K562 (cell line): ENCODE measurements around the gene HNRNPU. TPM values are rescaled to one million over a fixed set of nuclear protein-coding genes. Genes with fewer than 3 reads are reported as not detected.
A peak's percentile ranks its signal among the peaks of the same experiment; 100 is the strongest.

Experiments
- CBX3 ChIP-seq, 2 experiments: IDR thresholded peaks; 1 replicate in 1 of 2; 2 replicates in 1 of 2; pipeline ENCODE4 v1.6.1; 2012; ENCODE audit warnings: inconsistent platforms in 2 of 2, low read length in 2 of 2, borderline replicate concordance in 1 of 2, control low read depth in 1 of 2
- E2F3 ChIP-seq: fragments of 250-450 bp; sonication (Bioruptor Pico); IDR thresholded peaks from 2 replicates; pipeline ENCODE4 v1.4.0; 2020; ENCODE audit warnings: mild to moderate bottlenecking
- GTF2F1 ChIP-seq: IDR thresholded peaks from 2 replicates; pipeline ENCODE4 v1.6.1; 2011; ENCODE audit warnings: low read depth, low read length, improper control_type of control experiment
- HMGN3 ChIP-seq: IDR thresholded peaks from 2 replicates; pipeline ENCODE4 v1.6.1; 2011; ENCODE audit warnings: borderline replicate concordance, low read depth, mild to moderate bottlenecking, mixed read lengths, low read length; ENCODE audit not compliant: insufficient read length; ENCODE audit errors: extremely low read depth
- HNRNPLL ChIP-seq: fragments of 200-400 bp; formaldehyde crosslinking; IDR thresholded peaks from 2 replicates; pipeline ENCODE4 v1.6.1; 2017; ENCODE audit warnings: low read length, low read depth, mild to moderate bottlenecking; ENCODE audit not compliant: poor library complexity, severe bottlenecking
- RREB1 ChIP-seq: fragments of 250-450 bp; sonication (Bioruptor Pico); IDR thresholded peaks from 2 replicates; pipeline ENCODE4 v1.4.0; 2020
- SMAD3 ChIP-seq: fragments of 450-650 bp; formaldehyde crosslinking; conservative IDR thresholded peaks from 2 replicates; pipeline ENCODE4 v1.4.0; 2020; ENCODE audit warnings: mild to moderate bottlenecking
- ZNF232 ChIP-seq: sonication (generic); formaldehyde crosslinking; IDR thresholded peaks from 2 replicates; pipeline ENCODE4 v1.8.0; 2022; ENCODE audit warnings: mild to moderate bottlenecking, missing genetic modification reagents
- polyA plus RNA-seq, 8 experiments: library from polyadenylated mRNA; depleted of rRNA in 4 of 8; stranded (reverse) in 5 of 8; unstranded in 3 of 8; fragments of >200 nt; fragmentation: Nextera tagmentation in 2 of 8; fragmentation: Illumina TruSeq in 1 of 8; extraction: Ambion mirVana in 2 of 8; extraction: Trizol in 1 of 8; gene quantifications; 2 replicates each; pipeline versions ENCODE4 v1.2.1 to v1.2.3, GENCODE V29; 2011 to 2014; ENCODE audit warnings: inconsistent platforms in 1 of 8, missing spikeins in 1 of 8
- total RNA-seq, 7 experiments: library from RNA; depleted of rRNA in 6 of 7; stranded (reverse); fragments of >200 nt in 6 of 7; fragmentation: Illumina TruSeq in 2 of 7; extraction: Trizol in 2 of 7; gene quantifications; 2 replicates each; pipeline versions ENCODE4 v1.2.1 to v1.2.3, GENCODE V29; 2011 to 2021; ENCODE audit warnings: low replicate concordance in 1 of 7
- TF ChIP-seq, protein P1 (sequence below), 3 experiments: fragments of 200-800 bp in 1 of 3; fragments of 250-450 bp in 1 of 3; fragments of 450-650 bp in 1 of 3; sonication (Bioruptor Pico) in 1 of 3; sonication (Bioruptor generic) in 1 of 3; formaldehyde crosslinking in 1 of 3; IDR thresholded peaks; 2 replicates each; pipeline versions ENCODE4 v1.6.1 to v1.8.0; 2016 to 2022; ENCODE audit warnings: mild to moderate bottlenecking in 2 of 3, missing genetic modification characterization in 2 of 3, missing compliant biosample characterization in 1 of 3, moderate library complexity in 1 of 3
- TF ChIP-seq, protein P2 (sequence below): IDR thresholded peaks from 2 replicates; pipeline ENCODE4 v1.6.1; 2011; ENCODE audit not compliant: insufficient read length; ENCODE audit errors: extremely low read depth
- TF ChIP-seq, protein P3 (sequence below): sonication (generic); formaldehyde crosslinking; IDR thresholded peaks from 2 replicates; pipeline ENCODE4 v1.4.0; 2020; ENCODE audit warnings: mild to moderate bottlenecking, missing genetic modification reagents

Gene HNRNPU
- total and polyA plus RNA-seq, 9 of the 15 experiments (the other 6 are each of a cell fraction or from before 2014, with no cell fraction given), result 159 to 777 (median 577) TPM

GRCh38 chr1:244863491-244864252, 671 bp downstream of the HNRNPU start (continued):
- TF ChIP-seq, protein P1, sequence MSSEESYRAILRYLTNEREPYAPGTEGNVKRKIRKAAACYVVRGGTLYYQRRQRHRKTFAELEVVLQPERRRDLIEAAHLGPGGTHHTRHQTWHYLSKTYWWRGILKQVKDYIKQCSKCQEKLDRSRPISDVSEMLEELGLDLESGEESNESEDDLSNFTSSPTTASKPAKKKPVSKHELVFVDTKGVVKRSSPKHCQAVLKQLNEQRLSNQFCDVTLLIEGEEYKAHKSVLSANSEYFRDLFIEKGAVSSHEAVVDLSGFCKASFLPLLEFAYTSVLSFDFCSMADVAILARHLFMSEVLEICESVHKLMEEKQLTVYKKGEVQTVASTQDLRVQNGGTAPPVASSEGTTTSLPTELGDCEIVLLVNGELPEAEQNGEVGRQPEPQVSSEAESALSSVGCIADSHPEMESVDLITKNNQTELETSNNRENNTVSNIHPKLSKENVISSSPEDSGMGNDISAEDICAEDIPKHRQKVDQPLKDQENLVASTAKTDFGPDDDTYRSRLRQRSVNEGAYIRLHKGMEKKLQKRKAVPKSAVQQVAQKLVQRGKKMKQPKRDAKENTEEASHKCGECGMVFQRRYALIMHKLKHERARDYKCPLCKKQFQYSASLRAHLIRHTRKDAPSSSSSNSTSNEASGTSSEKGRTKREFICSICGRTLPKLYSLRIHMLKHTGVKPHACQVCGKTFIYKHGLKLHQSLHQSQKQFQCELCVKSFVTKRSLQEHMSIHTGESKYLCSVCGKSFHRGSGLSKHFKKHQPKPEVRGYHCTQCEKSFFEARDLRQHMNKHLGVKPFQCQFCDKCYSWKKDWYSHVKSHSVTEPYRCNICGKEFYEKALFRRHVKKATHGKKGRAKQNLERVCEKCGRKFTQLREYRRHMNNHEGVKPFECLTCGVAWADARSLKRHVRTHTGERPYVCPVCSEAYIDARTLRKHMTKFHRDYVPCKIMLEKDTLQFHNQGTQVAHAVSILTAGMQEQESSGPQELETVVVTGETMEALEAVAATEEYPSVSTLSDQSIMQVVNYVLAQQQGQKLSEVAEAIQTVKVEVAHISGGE (CRISPR knock-in tag; IDR thresholded peaks at IDR 0.05), result peak in 1 of 3 experiments; percentile 16; a peak in 1 of 6 replicates
- TF ChIP-seq E2F3 (CRISPR knock-in tag) (peak; percentile 33; the same call in 1 of the 2 replicates), SMAD3 (CRISPR knock-in tag) (no peak), CBX3 (IDR thresholded peaks at IDR 0.05; ENCODE audit: borderline replicate concordance in 1 of 2, low read length in 2 of 2) (no peak), HMGN3 (peak; percentile 28), HNRNPLL (peak; percentile 65), GTF2F1 (no peak), ZNF232 (peak; percentile 51; the same call in 1 of the 2 replicates), RREB1 (CRISPR knock-in tag) (peak; percentile 60; the same call in 1 of the 2 replicates)
- TF ChIP-seq, protein P2, sequence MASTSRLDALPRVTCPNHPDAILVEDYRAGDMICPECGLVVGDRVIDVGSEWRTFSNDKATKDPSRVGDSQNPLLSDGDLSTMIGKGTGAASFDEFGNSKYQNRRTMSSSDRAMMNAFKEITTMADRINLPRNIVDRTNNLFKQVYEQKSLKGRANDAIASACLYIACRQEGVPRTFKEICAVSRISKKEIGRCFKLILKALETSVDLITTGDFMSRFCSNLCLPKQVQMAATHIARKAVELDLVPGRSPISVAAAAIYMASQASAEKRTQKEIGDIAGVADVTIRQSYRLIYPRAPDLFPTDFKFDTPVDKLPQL, result no peak
- TF ChIP-seq, protein P3, sequence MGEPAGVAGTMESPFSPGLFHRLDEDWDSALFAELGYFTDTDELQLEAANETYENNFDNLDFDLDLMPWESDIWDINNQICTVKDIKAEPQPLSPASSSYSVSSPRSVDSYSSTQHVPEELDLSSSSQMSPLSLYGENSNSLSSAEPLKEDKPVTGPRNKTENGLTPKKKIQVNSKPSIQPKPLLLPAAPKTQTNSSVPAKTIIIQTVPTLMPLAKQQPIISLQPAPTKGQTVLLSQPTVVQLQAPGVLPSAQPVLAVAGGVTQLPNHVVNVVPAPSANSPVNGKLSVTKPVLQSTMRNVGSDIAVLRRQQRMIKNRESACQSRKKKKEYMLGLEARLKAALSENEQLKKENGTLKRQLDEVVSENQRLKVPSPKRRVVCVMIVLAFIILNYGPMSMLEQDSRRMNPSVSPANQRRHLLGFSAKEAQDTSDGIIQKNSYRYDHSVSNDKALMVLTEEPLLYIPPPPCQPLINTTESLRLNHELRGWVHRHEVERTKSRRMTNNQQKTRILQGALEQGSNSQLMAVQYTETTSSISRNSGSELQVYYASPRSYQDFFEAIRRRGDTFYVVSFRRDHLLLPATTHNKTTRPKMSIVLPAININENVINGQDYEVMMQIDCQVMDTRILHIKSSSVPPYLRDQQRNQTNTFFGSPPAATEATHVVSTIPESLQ (CRISPR knock-in tag), result no peak; the same call in 1 of the 2 replicates
